HG03439 (cell line): Measurements from ENCODE around the gene PACC1.
A peak's percentile ranks its signal among the peaks of the same experiment; 100 is the strongest.
"Not testable (repeated sequence)": the region's sequence is repeated elsewhere in the genome, so short reads cannot be mapped to it uniquely, and the experiment has no call there.

ENCODE experiments used
- ATAC-seq: cut with Tn5 transposase; IDR thresholded peaks from one replicate; pipeline ENCODE4 v1.9.1; 2021; ENCODE audit warnings: mild to moderate bottlenecking, moderate library complexity; ENCODE audit not compliant: unreplicated experiment

PACC1 gene

GRCh38 chr1:212397171-212397570 lies 17.5 kb downstream of the PACC1 start:
- ATAC-seq, result no peak

- ATAC-seq, result no peak
These were observed 18.0 kb downstream of the PACC1 start for GRCh38 chr1:212396638-212397037.

- not testable (repeated sequence) for ATAC-seq
These were observed 18.8 kb downstream of the PACC1 start for GRCh38 chr1:212395678-212396437.

GRCh38 chr1:212388985-212389716 lies 25.5 kb downstream of the PACC1 start:
- ATAC-seq, result no peak

GRCh38 chr1:212386029-212386428 lies 28.7 kb downstream of the PACC1 start:
- ATAC-seq, result no peak

- ATAC-seq, result no peak
These were observed 33.2 kb downstream of the PACC1 start for GRCh38 chr1:212381397-212382035.

- no peak for ATAC-seq
These were observed 35.3 kb downstream of the PACC1 start for GRCh38 chr1:212379366-212379765.

- ATAC-seq, result no peak
These were observed 37.0 kb downstream of the PACC1 start for GRCh38 chr1:212377644-212378043.

- ATAC-seq, result no peak
These were observed 38.7 kb downstream of the PACC1 start for GRCh38 chr1:212375986-212376385.

- peak; percentile 77 for ATAC-seq
These were observed 46.6 kb downstream of the PACC1 start for GRCh38 chr1:212368073-212368484.

- ATAC-seq, result no peak
These were observed 47.1 kb downstream of the PACC1 start for GRCh38 chr1:212367474-212368072.

GRCh38 chr1:212366901-212367300 lies 47.8 kb downstream of the PACC1 start:
- no peak for ATAC-seq

GRCh38 chr1:212364985-212365384 lies 49.7 kb downstream of the PACC1 start:
- ATAC-seq, result no peak

GRCh38 chr1:212359794-212360479 lies 54.7 kb downstream of the PACC1 start:
- ATAC-seq, result no peak

- ATAC-seq, result no peak
These were observed 59.3 kb downstream of the PACC1 start for GRCh38 chr1:212355230-212355969.

- no peak for ATAC-seq
These were observed 60.2 kb downstream of the PACC1 start for GRCh38 chr1:212354464-212354863.

- ATAC-seq, result no peak
These were observed 61.5 kb downstream of the PACC1 start for GRCh38 chr1:212353181-212353580.

- no peak for ATAC-seq
These were observed 62.9 kb downstream of the PACC1 start for GRCh38 chr1:212351588-212352362.

GRCh38 chr1:212346601-212347000 lies 68.1 kb downstream of the PACC1 start:
- no peak for ATAC-seq
